Thyroid gland (tissue), 4 donors: ENCODE results near the gene RAB3IP.

Experiments used
- CTCF ChIP-seq, 6 experiments: fragments of 200-600 bp in 3 of 6; fragments of 450-650 bp in 3 of 6; sonication (generic) in 3 of 6; IDR thresholded peaks; one replicate each; pipeline ENCODE4 v1.5.1; 2016 to 2019; ENCODE audit warnings: antibody characterized with exemption in 6 of 6, mild to moderate bottlenecking in 2 of 6, inconsistent platforms in 1 of 6, moderate library complexity in 1 of 6
- POLR2A ChIP-seq, 2 donors: fragments of 450-650 bp; IDR thresholded peaks; one replicate each; pipeline ENCODE4 v1.6.1; 2017; ENCODE audit warnings: antibody characterized with exemption in 2 of 2, mild to moderate bottlenecking in 2 of 2, moderate library complexity in 1 of 2

GRCh38 chr12:69698769-69699540 is 39.7 kb upstream of the RAB3IP start, which contains the start of gene BEST3:
- TF ChIP-seq POLR2A (IDR thresholded peaks at IDR 0.05) (no peak), CTCF (IDR thresholded peaks at IDR 0.05) (no peak)
